K562 (cell line): ENCODE data around the gene NDUFA7. TPM values are rescaled to one million over a fixed set of nuclear protein-coding genes. Genes with fewer than 3 reads are reported as not detected.

Experiments used
- BACH1 ChIP-seq: fragments of 200-800 bp; sonication (Bioruptor generic); IDR thresholded peaks from 2 replicates; pipeline ENCODE4 v1.6.1; 2016; ENCODE audit warnings: missing genetic modification characterization, missing compliant biosample characterization
- CHD1 ChIP-seq: fragments of 200-600 bp; sonication (generic); IDR thresholded peaks from one replicate; pipeline ENCODE4 v1.6.1; 2012; ENCODE audit warnings: mild to moderate bottlenecking, moderate library complexity, low read length, inconsistent platforms
- CTCFL ChIP-seq: IDR thresholded peaks from 2 replicates; pipeline ENCODE4 v1.6.1; 2011; ENCODE audit warnings: borderline replicate concordance, low read depth, mild to moderate bottlenecking, moderate library complexity, low read length; ENCODE audit not compliant: insufficient read depth, poor library complexity, severe bottlenecking
- FOXJ2 ChIP-seq: fragments of 200-800 bp; sonication (Bioruptor generic); IDR thresholded peaks from 2 replicates; pipeline ENCODE4 v1.6.1; 2016; ENCODE audit warnings: missing genetic modification characterization, missing compliant biosample characterization
- HMG20B ChIP-seq: fragments of 250-450 bp; sonication (Bioruptor Pico); IDR thresholded peaks from 2 replicates; pipeline ENCODE4 v1.5.0; 2021; ENCODE audit warnings: mild to moderate bottlenecking
- ID3 ChIP-seq, 2 experiments: fragments of 250-450 bp in 1 of 2; fragments of 450-650 bp in 1 of 2; sonication (Bioruptor Pico) in 1 of 2; IDR thresholded peaks; 2 replicates each; pipeline versions ENCODE4 v1.6.1 to v1.8.0; 2016 to 2021; ENCODE audit warnings: mild to moderate bottlenecking in 2 of 2, moderate library complexity in 2 of 2, missing compliant biosample characterization in 1 of 2, missing genetic modification characterization in 1 of 2
- L3MBTL2 ChIP-seq: fragments of 450-650 bp; IDR thresholded peaks from 2 replicates; pipeline ENCODE4 v1.6.1; 2016; ENCODE audit warnings: mild to moderate bottlenecking, moderate library complexity
- MLX ChIP-seq, 2 experiments: fragments of 450-650 bp in 1 of 2; sonication (generic) in 1 of 2; formaldehyde crosslinking; conservative IDR thresholded peaks; 2 replicates each; pipeline versions ENCODE4 v1.4.0 to v1.8.1; 2020 to 2022; ENCODE audit warnings: mild to moderate bottlenecking in 1 of 2, missing genetic modification reagents in 1 of 2
- MTA3 ChIP-seq: fragments of 450-650 bp; formaldehyde crosslinking; IDR thresholded peaks from 2 replicates; pipeline ENCODE4 v1.6.1; 2017; ENCODE audit warnings: mild to moderate bottlenecking, borderline replicate concordance
- POLR2B ChIP-seq: fragments of 450-650 bp; IDR thresholded peaks from 2 replicates; pipeline ENCODE4 v1.6.1; 2018; ENCODE audit warnings: low read depth; ENCODE audit not compliant: partially characterized antibody
- POLR2H ChIP-seq: IDR thresholded peaks from 2 replicates; pipeline ENCODE4 v1.6.1; 2016; ENCODE audit warnings: missing genetic modification characterization, low read depth, mild to moderate bottlenecking, control low read depth, missing compliant biosample characterization, moderate library complexity
- RNF2 ChIP-seq: sonication (generic); IDR thresholded peaks from 2 replicates; pipeline ENCODE4 v1.6.1; 2016
- SLC30A9 ChIP-seq: fragments of 250-450 bp; sonication (Bioruptor Pico); IDR thresholded peaks from 2 replicates; pipeline ENCODE4 v1.8.0; 2022; ENCODE audit warnings: mild to moderate bottlenecking, moderate library complexity
- SMARCB1 ChIP-seq: IDR thresholded peaks from 2 replicates; pipeline ENCODE4 v1.6.1; 2011; ENCODE audit warnings: improper control_type of control experiment, low read depth; ENCODE audit not compliant: insufficient read length
- THAP12 ChIP-seq: fragments of 250-450 bp; sonication (Bioruptor Pico); IDR thresholded peaks from 2 replicates; pipeline ENCODE4 v1.9.0; 2021; ENCODE audit warnings: mild to moderate bottlenecking, inconsistent platforms
- USF2 ChIP-seq: sonication (generic); formaldehyde crosslinking; IDR thresholded peaks from 2 replicates; pipeline ENCODE4 v1.5.0; 2020; ENCODE audit warnings: missing genetic modification reagents
- YY1 ChIP-seq, 3 experiments: IDR thresholded peaks; 2 replicates each; pipeline ENCODE4 v1.6.1; 2011; ENCODE audit warnings: low read length in 2 of 3, mild to moderate bottlenecking in 2 of 3, moderate library complexity in 2 of 3, borderline replicate concordance in 1 of 3, control low read depth in 1 of 3, low read depth in 1 of 3; ENCODE audit not compliant: insufficient read depth in 3 of 3, insufficient replicate concordance in 2 of 3, control insufficient read depth in 1 of 3, insufficient read length in 1 of 3; ENCODE audit errors: extremely low read depth in 1 of 3
- ZNF121 ChIP-seq: sonication (generic); formaldehyde crosslinking; conservative IDR thresholded peaks from 2 replicates; pipeline ENCODE4 v1.8.0; 2022; ENCODE audit warnings: missing genetic modification reagents
- ZNF699 ChIP-seq: fragments of 250-450 bp; sonication (Bioruptor Pico); IDR thresholded peaks from 2 replicates; pipeline ENCODE4 v1.8.0; 2021; ENCODE audit warnings: mild to moderate bottlenecking, moderate library complexity; ENCODE audit not compliant: insufficient replicate concordance
- ZSCAN32 ChIP-seq: fragments of 450-650 bp; formaldehyde crosslinking; IDR thresholded peaks from 2 replicates; pipeline ENCODE4 v1.4.0; 2020; ENCODE audit warnings: mild to moderate bottlenecking, moderate library complexity
- polyA plus RNA-seq, 8 experiments: library from polyadenylated mRNA; depleted of rRNA in 4 of 8; stranded (reverse) in 5 of 8; unstranded in 3 of 8; fragments of >200 nt; fragmentation: Nextera tagmentation in 2 of 8; fragmentation: Illumina TruSeq in 1 of 8; extraction: Ambion mirVana in 2 of 8; extraction: Trizol in 1 of 8; gene quantifications; 2 replicates each; pipeline versions ENCODE4 v1.2.1 to v1.2.3, GENCODE V29; 2011 to 2014; ENCODE audit warnings: inconsistent platforms in 1 of 8, missing spikeins in 1 of 8
- total RNA-seq, 7 experiments: library from RNA; depleted of rRNA in 6 of 7; stranded (reverse); fragments of >200 nt in 6 of 7; fragmentation: Illumina TruSeq in 2 of 7; extraction: Trizol in 2 of 7; gene quantifications; 2 replicates each; pipeline versions ENCODE4 v1.2.1 to v1.2.3, GENCODE V29; 2011 to 2021; ENCODE audit warnings: low replicate concordance in 1 of 7

Gene NDUFA7
- total and polyA plus RNA-seq, 9 of the 15 experiments (the other 6 are each of a cell fraction or from before 2014, with no cell fraction given): 70.8 to 348 (median 142) TPM

GRCh38 chr19:8304841-8305621, 16.1 kb downstream of the NDUFA7 start (continued):
- TF ChIP-seq BACH1 (tag) (no peak), L3MBTL2 (0 out of 2 replicates have a peak, but pooled peaks have one; percentile 13), SLC30A9 (CRISPR knock-in tag) (no peak), MLX (CRISPR knock-in tag; conservative IDR thresholded peaks at IDR 0.05) (no peak), ID3 (CRISPR knock-in tag; IDR thresholded peaks at IDR 0.05) (no peak), ID3 (tag; IDR thresholded peaks at IDR 0.05) (no peak), YY1 (IDR thresholded peaks at IDR 0.05; ENCODE audit: borderline replicate concordance in 1 of 3, control insufficient read depth in 1 of 3, extremely low read depth in 1 of 3, insufficient read depth in 3 of 3, insufficient read length in 1 of 3, insufficient replicate concordance in 2 of 3, low read depth in 1 of 3, low read length in 2 of 3) (peak in 1 of 3 experiments; percentile 17), CTCFL (no peak), ZNF699 (no peak), ZSCAN32 (CRISPR knock-in tag) (no peak), CHD1 (no peak), ZNF121 (no peak), POLR2H (no peak), FOXJ2 (tag) (no peak), USF2 (CRISPR knock-in tag) (no peak), SMARCB1 (no peak), THAP12 (CRISPR knock-in tag) (no peak), RNF2 (no peak), MTA3 (0 out of 2 replicates have a peak, but pooled peaks have one; percentile 41), HMG20B (CRISPR knock-in tag) (no peak), POLR2B (no peak)
